Astrocyte (in vitro differentiated cells and primary cell): ENCODE results near the gene DCC. TPM values are rescaled to one million over a fixed set of nuclear protein-coding genes. Genes with fewer than 3 reads are reported as not detected.

ENCODE experiments used
- DNase-seq: peaks from one replicate; pipeline ENCODE4 v3.0.0-alpha.2; 2010; ENCODE audit warnings: low read depth
- FAIRE-seq: peaks from 2 replicates; lab custom pipeline; 2011; peaks lifted over from hg19 to GRCh38; lab: Jason Lieb, UNC
- H2AFZ ChIP-seq: 2 replicates; pipeline ENCODE4 v1.6.0; 2012; ENCODE audit warnings: low read depth, low read length, inconsistent platforms
- H3K27ac ChIP-seq: 2 replicates; pipeline ENCODE4 v1.5.1; 2011; ENCODE audit warnings: low read depth, low read length, inconsistent platforms
- H3K27me3 ChIP-seq: 2 replicates; pipeline ENCODE4 v1.6.0; 2011; ENCODE audit warnings: low read length, inconsistent platforms; ENCODE audit not compliant: insufficient read depth
- H3K36me3 ChIP-seq: 2 replicates; pipeline ENCODE4 v1.5.1; 2011; ENCODE audit warnings: low read length, inconsistent platforms; ENCODE audit not compliant: insufficient read depth
- H3K4me1 ChIP-seq: 2 replicates; pipeline ENCODE4 v1.5.1; 2011; ENCODE audit warnings: low read length, inconsistent platforms; ENCODE audit not compliant: insufficient read depth
- H3K4me2 ChIP-seq: 2 replicates; pipeline ENCODE4 v1.6.0; 2012; ENCODE audit warnings: low read length, inconsistent platforms
- H3K4me3 ChIP-seq: 2 replicates; pipeline ENCODE4 v1.5.1; 2011; ENCODE audit warnings: low read depth, mild to moderate bottlenecking, low read length, inconsistent platforms; ENCODE audit not compliant: insufficient read depth
- H3K79me2 ChIP-seq: 2 replicates; pipeline ENCODE4 v1.6.0; 2012; ENCODE audit warnings: mild to moderate bottlenecking, low read length, inconsistent platforms; ENCODE audit not compliant: insufficient read depth
- H3K9ac ChIP-seq: 2 replicates; pipeline ENCODE4 v1.6.0; 2012; ENCODE audit warnings: mild to moderate bottlenecking, low read length, inconsistent platforms
- H3K9me3 ChIP-seq: 2 replicates; pipeline ENCODE4 v1.5.1; 2012; ENCODE audit warnings: low read depth, mild to moderate bottlenecking, low read length, inconsistent platforms; ENCODE audit not compliant: insufficient read depth
- H4K20me1 ChIP-seq: 2 replicates; pipeline ENCODE4 v1.6.0; 2012; ENCODE audit warnings: low read length, inconsistent platforms; ENCODE audit not compliant: insufficient read depth
- H3K27ac Mint-ChIP-seq: one replicate; pipeline ENCODE4 v1.8.0; 2021; ENCODE audit warnings: mild to moderate bottlenecking, mixed read lengths; ENCODE audit not compliant: unreplicated experiment
- H3K27me3 Mint-ChIP-seq: one replicate; pipeline ENCODE4 v1.8.0; 2021; ENCODE audit warnings: low read depth, mixed read lengths; ENCODE audit not compliant: unreplicated experiment
- H3K36me3 Mint-ChIP-seq: one replicate; pipeline ENCODE4 v1.8.0; 2021; ENCODE audit warnings: low read depth, mixed read lengths; ENCODE audit not compliant: unreplicated experiment
- H3K4me1 Mint-ChIP-seq: one replicate; pipeline ENCODE4 v1.8.0; 2021; ENCODE audit warnings: low read depth, mixed read lengths; ENCODE audit not compliant: unreplicated experiment
- H3K4me3 Mint-ChIP-seq: one replicate; pipeline ENCODE4 v1.8.0; 2021; ENCODE audit warnings: mild to moderate bottlenecking, moderate library complexity, mixed read lengths; ENCODE audit not compliant: unreplicated experiment
- H3K9me3 Mint-ChIP-seq: one replicate; pipeline ENCODE4 v1.8.0; 2021; ENCODE audit warnings: mild to moderate bottlenecking, mixed read lengths; ENCODE audit not compliant: unreplicated experiment
- CTCF ChIP-seq: IDR thresholded peaks from 2 replicates; pipeline ENCODE4 v1.5.1; 2011; ENCODE audit warnings: low read depth, mild to moderate bottlenecking, inconsistent platforms, low read length, moderate library complexity; ENCODE audit not compliant: insufficient read depth
- EZH2 ChIP-seq: IDR thresholded peaks from 2 replicates; pipeline ENCODE4 v1.6.1; 2012; ENCODE audit warnings: mild to moderate bottlenecking, low read length, inconsistent platforms; ENCODE audit not compliant: insufficient read depth
- total RNA-seq: library from RNA; stranded (reverse); gene quantifications from 2 replicates; pipeline ENCODE4 v1.2.1, GENCODE V29; 2021

DCC gene
- total RNA-seq, 1 donor from 2014 or later = 2.6 TPM

GRCh38 chr18:52897611-52898484 lies 557.9 kb downstream of the DCC start:
- no peaks in the 10 kb centered on the region for H3K4me1 Mint-ChIP-seq

GRCh38 chr18:52898485-52899058 lies 558.6 kb downstream of the DCC start:
- Histone ChIP-seq H3K79me2 (no peaks in the 10 kb centered on the region), H4K20me1 (no peaks in the 10 kb centered on the region), H3K9me3 (no peaks in the 10 kb centered on the region), H3K36me3 (no peaks in the 10 kb centered on the region), H3K9ac (no peak overlapping the region), H3K4me3 (no peak overlapping the region), H3K27ac (no peak overlapping the region), H3K27me3 (no peaks in the 10 kb centered on the region), H3K4me2 (no peak overlapping the region), H3K4me1 (no peaks in the 10 kb centered on the region), H2AFZ (no peak overlapping the region)
- no peaks in the 10 kb centered on the region for H3K36me3 Mint-ChIP-seq
- H3K4me1 Mint-ChIP-seq = no peaks in the 10 kb centered on the region
- no peaks in the 10 kb centered on the region for H3K9me3 Mint-ChIP-seq
- H3K4me3 Mint-ChIP-seq = no peak overlapping the region
- DNase-seq (no peak), FAIRE-seq (no peak)
- no peak for TF ChIP-seq CTCF
- no peak for TF ChIP-seq EZH2
- no peaks in the 10 kb centered on the region for H3K27me3 Mint-ChIP-seq
- no peak overlapping the region for H3K27ac Mint-ChIP-seq

More at GRCh38 chr18:52897611-52898484, 557.9 kb downstream of the DCC start:
- H3K4me3 Mint-ChIP-seq = no peak overlapping the region
- H3K36me3 Mint-ChIP-seq = no peaks in the 10 kb centered on the region
- no peak overlapping the region for H3K27ac ChIP-seq
- no peak overlapping the region for H3K4me3 ChIP-seq
- no peak for FAIRE-seq
- no peak for DNase-seq
- no peaks in the 10 kb centered on the region for H3K27me3 ChIP-seq
- no peak overlapping the region for H3K27ac Mint-ChIP-seq
- H2AFZ ChIP-seq = no peak overlapping the region
- no peak overlapping the region for H3K9ac ChIP-seq
- no peaks in the 10 kb centered on the region for H3K9me3 ChIP-seq
- no peaks in the 10 kb centered on the region for H3K36me3 ChIP-seq
- H3K4me1 ChIP-seq = no peaks in the 10 kb centered on the region
- H4K20me1 ChIP-seq = no peaks in the 10 kb centered on the region
- H3K9me3 Mint-ChIP-seq = no peaks in the 10 kb centered on the region
- no peak for TF ChIP-seq EZH2
- no peak for TF ChIP-seq CTCF
- no peak overlapping the region for H3K4me2 ChIP-seq
- no peaks in the 10 kb centered on the region for H3K79me2 ChIP-seq
- no peaks in the 10 kb centered on the region for H3K27me3 Mint-ChIP-seq
